GM23338 (cell line): ENCODE measurements around the gene RNF150. TPM values are rescaled to one million over a fixed set of nuclear protein-coding genes. Genes with fewer than 3 reads are reported as not detected.

Experiments
- ATAC-seq: fragments of 200-7000 bp; cut with Tn5 transposase; 3 replicates; pipeline ENCODE4 v1.9.1; 2020
- DNase-seq: peaks from one replicate; pipeline ENCODE4 v3.0.0-alpha.2; 2015; ENCODE audit warnings: low spot score
- H2AFZ ChIP-seq: fragments of 200-600 bp; sonication (generic); 2 replicates; pipeline ENCODE4 v1.8.0; 2016; ENCODE audit warnings: antibody characterized with exemption, mild to moderate bottlenecking, moderate library complexity
- H3F3A ChIP-seq: fragments of 200-600 bp; sonication (generic); replicated peaks from 2 replicates; pipeline ENCODE4 v1.8.0; 2017; ENCODE audit warnings: antibody characterized with exemption, mixed run types, low read depth
- H3K27ac ChIP-seq: fragments of 200-600 bp; sonication (generic); 2 replicates; pipeline ENCODE4 v1.6.1; 2016; ENCODE audit warnings: low read depth
- H3K27me3 ChIP-seq: fragments of 200-600 bp; sonication (generic); 2 replicates; pipeline ENCODE4 v1.8.0; 2016; ENCODE audit warnings: mild to moderate bottlenecking, mixed run types, moderate library complexity; ENCODE audit not compliant: insufficient read depth
- H3K36me3 ChIP-seq: fragments of 200-600 bp; sonication (generic); 2 replicates; pipeline ENCODE4 v1.8.0; 2016; ENCODE audit warnings: mild to moderate bottlenecking; ENCODE audit not compliant: insufficient read depth
- H3K4me1 ChIP-seq: fragments of 200-600 bp; sonication (generic); 2 replicates; pipeline ENCODE4 v1.8.0; 2016; ENCODE audit warnings: mild to moderate bottlenecking, moderate library complexity; ENCODE audit not compliant: insufficient read depth
- H3K4me2 ChIP-seq: fragments of 200-600 bp; sonication (generic); 2 replicates; pipeline ENCODE4 v1.7.1; 2017; ENCODE audit warnings: mixed run types
- H3K4me3 ChIP-seq: fragments of 200-600 bp; sonication (generic); 2 replicates; pipeline ENCODE4 v1.6.1; 2016; ENCODE audit warnings: mixed run types
- H3K79me2 ChIP-seq: fragments of 200-600 bp; sonication (generic); replicated peaks from 2 replicates; pipeline ENCODE4 v1.8.0; 2017; ENCODE audit warnings: mild to moderate bottlenecking; ENCODE audit not compliant: insufficient read depth
- H3K9me2 ChIP-seq: fragments of 200-600 bp; sonication (generic); 2 replicates; pipeline ENCODE4 v1.8.0; 2017; ENCODE audit not compliant: insufficient read depth
- H4K20me1 ChIP-seq: fragments of 200-600 bp; sonication (generic); replicated peaks from 2 replicates; pipeline ENCODE4 v1.8.0; 2017; ENCODE audit warnings: mild to moderate bottlenecking; ENCODE audit not compliant: insufficient read depth
- H3K27ac Mint-ChIP-seq: 2 replicates; pipeline ENCODE4 v1.8.0; 2020; ENCODE audit warnings: inconsistent platforms, mild to moderate bottlenecking, moderate library complexity, mixed read lengths
- H3K27me3 Mint-ChIP-seq: 3 replicates; pipeline ENCODE4 v1.8.0; 2022; ENCODE audit warnings: low read depth, mild to moderate bottlenecking, moderate library complexity, mixed read lengths, inconsistent platforms; ENCODE audit not compliant: insufficient read depth, poor library complexity
- H3K36me3 Mint-ChIP-seq: 3 replicates; pipeline ENCODE4 v1.8.0; 2021; ENCODE audit warnings: low read depth, mild to moderate bottlenecking, inconsistent platforms, moderate library complexity, mixed read lengths
- H3K4me1 Mint-ChIP-seq: 3 replicates; pipeline ENCODE4 v1.8.0; 2020; ENCODE audit warnings: mild to moderate bottlenecking, inconsistent platforms, mixed read lengths
- H3K4me3 Mint-ChIP-seq: 3 replicates; pipeline ENCODE4 v1.8.0; 2021; ENCODE audit warnings: moderate library complexity, mild to moderate bottlenecking, inconsistent platforms, mixed read lengths
- H3K9me3 Mint-ChIP-seq: 3 replicates; pipeline ENCODE4 v1.8.0; 2020; ENCODE audit warnings: moderate library complexity, mild to moderate bottlenecking, inconsistent platforms, mixed read lengths
- CREB1 ChIP-seq: fragments of 250-450 bp; sonication (Bioruptor Pico); IDR thresholded peaks from 2 replicates; pipeline ENCODE4 v1.5.0; 2020; ENCODE audit warnings: low read depth, mild to moderate bottlenecking, moderate library complexity
- CTCF ChIP-seq, 2 experiments: fragments of 200-600 bp in 1 of 2; sonication (generic) in 1 of 2; conservative IDR thresholded peaks; 2 replicates each; pipeline versions ENCODE4 v1.5.1 to v1.6.1; 2016 to 2017; ENCODE audit warnings: antibody characterized with exemption in 2 of 2, low read depth in 2 of 2, mild to moderate bottlenecking in 2 of 2, moderate library complexity in 1 of 2
- ETS1 ChIP-seq: IDR thresholded peaks from 2 replicates; pipeline ENCODE4 v1.6.1; 2016; ENCODE audit warnings: antibody characterized with exemption
- EZH2 ChIP-seq: fragments of 200-600 bp; sonication (generic); IDR thresholded peaks from one replicate; pipeline ENCODE4 v1.8.0; 2017; ENCODE audit warnings: antibody characterized with exemption, mild to moderate bottlenecking, low read depth; ENCODE audit not compliant: unreplicated experiment
- EZH2phosphoT487 ChIP-seq: fragments of 200-600 bp; sonication (generic); IDR thresholded peaks from one replicate; pipeline ENCODE4 v1.8.1; 2018; ENCODE audit warnings: antibody characterized with exemption; ENCODE audit not compliant: unreplicated experiment
- JUNB ChIP-seq: IDR thresholded peaks from one replicate; pipeline ENCODE4 v1.6.1; 2016; ENCODE audit warnings: antibody characterized with exemption; ENCODE audit not compliant: unreplicated experiment
- NANOG ChIP-seq: IDR thresholded peaks from 2 replicates; pipeline ENCODE4 v1.6.1; 2016; ENCODE audit warnings: antibody characterized with exemption, borderline replicate concordance
- POLR2AphosphoS5 ChIP-seq: IDR thresholded peaks from 2 replicates; pipeline ENCODE4 v1.6.1; 2016; ENCODE audit warnings: antibody characterized with exemption, low read depth
- REST ChIP-seq: IDR thresholded peaks from one replicate; pipeline ENCODE4 v1.6.1; 2018; ENCODE audit warnings: antibody characterized with exemption; ENCODE audit not compliant: unreplicated experiment
- STAT1 ChIP-seq: IDR thresholded peaks from one replicate; pipeline ENCODE4 v1.6.1; 2016; ENCODE audit warnings: antibody characterized with exemption; ENCODE audit not compliant: unreplicated experiment
- ZNF114 ChIP-seq: fragments of 250-450 bp; sonication (Bioruptor Pico); IDR thresholded peaks from 2 replicates; pipeline ENCODE4 v1.5.0; 2020; ENCODE audit warnings: mild to moderate bottlenecking, moderate library complexity
- ZNF331 ChIP-seq: fragments of 250-450 bp; sonication (Bioruptor Pico); IDR thresholded peaks from 2 replicates; pipeline ENCODE4 v1.5.0; 2020; ENCODE audit warnings: low read depth, mild to moderate bottlenecking, moderate library complexity
- ZNF462 ChIP-seq: fragments of 250-450 bp; sonication (Bioruptor Pico); IDR thresholded peaks from 2 replicates; pipeline ENCODE4 v1.5.0; 2020; ENCODE audit warnings: mild to moderate bottlenecking, moderate library complexity
- polyA plus RNA-seq: library from polyadenylated mRNA; unstranded; fragments of >200 nt; fragmentation: Nextera tagmentation; extraction: Ambion mirVana; gene quantifications from 2 replicates; pipeline ENCODE4 v1.2.1, GENCODE V29; 2016
- total RNA-seq: library from RNA; depleted of rRNA; stranded (reverse); fragments of >200 nt; shearing (Covaris generic); gene quantifications from 2 replicates; pipeline ENCODE4 v1.2.3, GENCODE V29; 2014

Gene RNF150
- total and polyA plus RNA-seq, 2 experiments from 2014 or later = 1.3 to 6.1 TPM

- Mint-ChIP-seq H3K27me3 (peaks cover 2% of the 10 kb centered on the region), H3K27ac (no peak overlapping the region), H3K36me3 (no peaks in the 10 kb centered on the region), H3K9me3 (no peaks in the 10 kb centered on the region), H3K4me1 (peaks cover 2% of the 10 kb centered on the region; the same call in 1 of the 3 replicates), H3K4me3 (no peak overlapping the region)
- no peaks in the 10 kb centered on the region for H3K36me3 ChIP-seq
- H3F3A ChIP-seq = no peaks in the 10 kb centered on the region
- TF ChIP-seq ETS1 (no peak), JUNB (no peak), POLR2AphosphoS5 (no peak), ZNF331 (no peak), ZNF462 (CRISPR knock-in tag) (no peak), CREB1 (CRISPR knock-in tag) (no peak), REST (no peak), EZH2 (no peak), NANOG (no peak), CTCF (conservative IDR thresholded peaks at IDR 0.05; ENCODE audit: low read depth in 2 of 2) (no peak), STAT1 (no peak), ZNF114 (CRISPR knock-in tag) (no peak), EZH2phosphoT487 (no peak)
- H3K27ac ChIP-seq = no peak overlapping the region
- H3K9me2 ChIP-seq = no peaks in the 10 kb centered on the region
- ATAC-seq (no peak), DNase-seq (no peak)
- H3K27me3 ChIP-seq = no peaks in the 10 kb centered on the region
- no peak overlapping the region for H3K4me2 ChIP-seq
- H4K20me1 ChIP-seq = no peaks in the 10 kb centered on the region
- no peak overlapping the region for H3K4me3 ChIP-seq
- no peak overlapping the region for H2AFZ ChIP-seq
- H3K79me2 ChIP-seq = no peaks in the 10 kb centered on the region
- H3K4me1 ChIP-seq = no peaks in the 10 kb centered on the region
These were observed 265.9 kb downstream of the RNF150 start for GRCh38 chr4:140867356-140867755.
